ENCODE measurements around the gene UBQLN4.

- TF ChIP-seq CTCF (conservative IDR thresholded peaks at IDR 0.05) (no peak), EZH2 (IDR thresholded peaks at IDR 0.05; ENCODE audit: low read depth) (no peak)
Observed at GRCh38 chr1:156065212-156065611, 11.6 kb upstream of the UBQLN4 start.
